ENCODE results near the gene CREB3L4. TPM values are rescaled to one million over a fixed set of nuclear protein-coding genes. Genes with fewer than 3 reads are reported as not detected.

Gene CREB3L4
- total RNA-seq, 4 donors from 2014 or later = 3.7 to 14.4 (median 8.1) TPM

GRCh38 chr1:153933430-153933829, 34.3 kb upstream of the CREB3L4 start:
- no peak overlapping the region for H3K4me3 ChIP-seq
- 72 to 100% methylated on average over 1 to 5 of the region's 14 CpGs for WGBS, 2 donors
- peaks cover 28 to 96% (median 42%) of the 10 kb centered on the region in 3 donors for H3K36me3 ChIP-seq
- TF ChIP-seq, protein P1, sequence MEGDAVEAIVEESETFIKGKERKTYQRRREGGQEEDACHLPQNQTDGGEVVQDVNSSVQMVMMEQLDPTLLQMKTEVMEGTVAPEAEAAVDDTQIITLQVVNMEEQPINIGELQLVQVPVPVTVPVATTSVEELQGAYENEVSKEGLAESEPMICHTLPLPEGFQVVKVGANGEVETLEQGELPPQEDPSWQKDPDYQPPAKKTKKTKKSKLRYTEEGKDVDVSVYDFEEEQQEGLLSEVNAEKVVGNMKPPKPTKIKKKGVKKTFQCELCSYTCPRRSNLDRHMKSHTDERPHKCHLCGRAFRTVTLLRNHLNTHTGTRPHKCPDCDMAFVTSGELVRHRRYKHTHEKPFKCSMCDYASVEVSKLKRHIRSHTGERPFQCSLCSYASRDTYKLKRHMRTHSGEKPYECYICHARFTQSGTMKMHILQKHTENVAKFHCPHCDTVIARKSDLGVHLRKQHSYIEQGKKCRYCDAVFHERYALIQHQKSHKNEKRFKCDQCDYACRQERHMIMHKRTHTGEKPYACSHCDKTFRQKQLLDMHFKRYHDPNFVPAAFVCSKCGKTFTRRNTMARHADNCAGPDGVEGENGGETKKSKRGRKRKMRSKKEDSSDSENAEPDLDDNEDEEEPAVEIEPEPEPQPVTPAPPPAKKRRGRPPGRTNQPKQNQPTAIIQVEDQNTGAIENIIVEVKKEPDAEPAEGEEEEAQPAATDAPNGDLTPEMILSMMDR (IDR thresholded peaks at IDR 0.05) = no peak
- TF ChIP-seq POLR2A (IDR thresholded peaks at IDR 0.05) = no peak
- intact Hi-C loops (cut with DNase I) = no loop called here
- H3K4me1 ChIP-seq = peaks cover 0 to 11% (median 0%) of the 10 kb centered on the region in 3 donors
- H3K9me3 ChIP-seq = no peaks in the 10 kb centered on the region
- no peak for DNase-seq
- H3K27me3 ChIP-seq = no peaks in the 10 kb centered on the region
- H3K27ac ChIP-seq = no peak overlapping the region

GRCh38 chr1:153933955-153934354, 33.7 kb upstream of the CREB3L4 start:
- no peaks in the 10 kb centered on the region for H3K27me3 ChIP-seq
- H3K4me1 ChIP-seq = peaks cover 0 to 5% (median 0%) of the 10 kb centered on the region in 3 donors
- intact Hi-C loops (cut with DNase I) = no loop called here
- H3K9me3 ChIP-seq = no peaks in the 10 kb centered on the region
- H3K4me3 ChIP-seq = no peak overlapping the region
- peaks cover 28 to 100% (median 42%) of the 10 kb centered on the region in 3 donors for H3K36me3 ChIP-seq
- H3K27ac ChIP-seq = no peak overlapping the region
- 92 to 97% methylated on average over 7 to 8 of the region's 11 CpGs for WGBS, 2 donors
- DNase-seq = no peak
- no peak for TF ChIP-seq POLR2A (IDR thresholded peaks at IDR 0.05)
- TF ChIP-seq, protein P1 (IDR thresholded peaks at IDR 0.05) = no peak

GRCh38 chr1:153934746-153935145, 33.0 kb upstream of the CREB3L4 start:
- H3K36me3 ChIP-seq = peaks cover 28 to 100% (median 45%) of the 10 kb centered on the region in 3 donors
- WGBS, 2 donors = 89 to 93% methylated on average over 3 to 7 of the region's 9 CpGs
- TF ChIP-seq POLR2A (IDR thresholded peaks at IDR 0.05) = no peak
- TF ChIP-seq, protein P1 (IDR thresholded peaks at IDR 0.05) = no peak

GRCh38 chr1:153936011-153936802, 31.5 kb upstream of the CREB3L4 start:
- intact Hi-C loops (cut with DNase I) = no loop called here
- Histone ChIP-seq H3K9me3 (no peaks in the 10 kb centered on the region), H3K4me1 (no peaks in the 10 kb centered on the region), H3K36me3 (peaks cover 37 to 100% (median 47%) of the 10 kb centered on the region in 3 donors), H3K4me3 (no peak overlapping the region), H3K27me3 (no peaks in the 10 kb centered on the region), H3K27ac (no peak overlapping the region)
- TF ChIP-seq POLR2A (IDR thresholded peaks at IDR 0.05) = no peak
- TF ChIP-seq, protein P1 (IDR thresholded peaks at IDR 0.05) = no peak
- no peak for DNase-seq
- WGBS, 2 donors = 92 to 98% methylated on average over 4 to 5 of the region's 12 CpGs

More at GRCh38 chr1:153934746-153935145, 33.0 kb upstream of the CREB3L4 start:
- H3K4me3 ChIP-seq = no peak overlapping the region
- intact Hi-C loops (cut with DNase I) = no loop called here
- H3K27ac ChIP-seq = no peak overlapping the region
- no peaks in the 10 kb centered on the region for H3K9me3 ChIP-seq
- no peaks in the 10 kb centered on the region for H3K4me1 ChIP-seq
- DNase-seq = no peak
- H3K27me3 ChIP-seq = no peaks in the 10 kb centered on the region

GRCh38 chr1:153937331-153937730, 30.4 kb upstream of the CREB3L4 start:
- H3K4me3 ChIP-seq = no peak overlapping the region
- H3K27ac ChIP-seq = no peak overlapping the region
- intact Hi-C loops (cut with DNase I) = no loop called here
- H3K4me1 ChIP-seq = no peaks in the 10 kb centered on the region
- H3K9me3 ChIP-seq = no peaks in the 10 kb centered on the region
- H3K27me3 ChIP-seq = no peaks in the 10 kb centered on the region
- TF ChIP-seq POLR2A (IDR thresholded peaks at IDR 0.05) = no peak
- TF ChIP-seq, protein P1 (IDR thresholded peaks at IDR 0.05) = no peak
- 95 to 100% methylated on average over 1 to 10 of the region's 10 CpGs for WGBS, 2 donors
- DNase-seq = no peak
- H3K36me3 ChIP-seq = peaks cover 39 to 100% (median 43%) of the 10 kb centered on the region in 3 donors
